Measurements from ENCODE around the gene ZFYVE26.
"Not testable (repeated sequence)": the region's sequence is repeated elsewhere in the genome, so short reads cannot be mapped to it uniquely, and the experiment has no call there.

DNA sequence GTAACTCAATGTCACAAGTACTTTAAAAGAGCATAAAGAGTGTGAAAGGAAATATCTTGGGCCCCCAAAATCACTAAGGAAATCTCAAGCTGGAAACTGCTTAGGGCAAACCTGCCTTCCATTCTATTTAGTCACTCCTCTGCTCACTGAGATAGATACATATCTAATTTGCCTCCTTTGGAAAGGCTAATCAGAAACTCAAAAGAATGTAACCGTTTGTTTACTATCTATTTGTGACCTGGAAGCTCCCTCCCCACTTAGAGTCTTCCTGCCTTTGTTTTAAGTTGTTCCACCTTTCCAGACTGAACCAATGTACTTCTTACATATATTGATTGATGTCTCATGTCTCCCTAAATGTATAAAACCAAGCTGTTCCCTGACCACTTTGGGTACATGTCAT, 106.6 kb downstream of the ZFYVE26 start:
- TF ChIP-seq, protein P1, sequence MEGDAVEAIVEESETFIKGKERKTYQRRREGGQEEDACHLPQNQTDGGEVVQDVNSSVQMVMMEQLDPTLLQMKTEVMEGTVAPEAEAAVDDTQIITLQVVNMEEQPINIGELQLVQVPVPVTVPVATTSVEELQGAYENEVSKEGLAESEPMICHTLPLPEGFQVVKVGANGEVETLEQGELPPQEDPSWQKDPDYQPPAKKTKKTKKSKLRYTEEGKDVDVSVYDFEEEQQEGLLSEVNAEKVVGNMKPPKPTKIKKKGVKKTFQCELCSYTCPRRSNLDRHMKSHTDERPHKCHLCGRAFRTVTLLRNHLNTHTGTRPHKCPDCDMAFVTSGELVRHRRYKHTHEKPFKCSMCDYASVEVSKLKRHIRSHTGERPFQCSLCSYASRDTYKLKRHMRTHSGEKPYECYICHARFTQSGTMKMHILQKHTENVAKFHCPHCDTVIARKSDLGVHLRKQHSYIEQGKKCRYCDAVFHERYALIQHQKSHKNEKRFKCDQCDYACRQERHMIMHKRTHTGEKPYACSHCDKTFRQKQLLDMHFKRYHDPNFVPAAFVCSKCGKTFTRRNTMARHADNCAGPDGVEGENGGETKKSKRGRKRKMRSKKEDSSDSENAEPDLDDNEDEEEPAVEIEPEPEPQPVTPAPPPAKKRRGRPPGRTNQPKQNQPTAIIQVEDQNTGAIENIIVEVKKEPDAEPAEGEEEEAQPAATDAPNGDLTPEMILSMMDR (IDR thresholded peaks at IDR 0.05), result not testable (repeated sequence)
- not testable (repeated sequence) for TF ChIP-seq POLR2A (IDR thresholded peaks at IDR 0.05)

Data from body of pancreas (tissue), 4 donors.